ENCODE measurements around the gene RETREG1. TPM values are rescaled to one million over a fixed set of nuclear protein-coding genes. Genes with fewer than 3 reads are reported as not detected.
A peak's percentile ranks its signal among the peaks of the same experiment; 100 is the strongest.

RETREG1 gene
- total RNA-seq, 4 donors from 2014 or later: 22.5 to 73.3 (median 43.6) TPM

DNA sequence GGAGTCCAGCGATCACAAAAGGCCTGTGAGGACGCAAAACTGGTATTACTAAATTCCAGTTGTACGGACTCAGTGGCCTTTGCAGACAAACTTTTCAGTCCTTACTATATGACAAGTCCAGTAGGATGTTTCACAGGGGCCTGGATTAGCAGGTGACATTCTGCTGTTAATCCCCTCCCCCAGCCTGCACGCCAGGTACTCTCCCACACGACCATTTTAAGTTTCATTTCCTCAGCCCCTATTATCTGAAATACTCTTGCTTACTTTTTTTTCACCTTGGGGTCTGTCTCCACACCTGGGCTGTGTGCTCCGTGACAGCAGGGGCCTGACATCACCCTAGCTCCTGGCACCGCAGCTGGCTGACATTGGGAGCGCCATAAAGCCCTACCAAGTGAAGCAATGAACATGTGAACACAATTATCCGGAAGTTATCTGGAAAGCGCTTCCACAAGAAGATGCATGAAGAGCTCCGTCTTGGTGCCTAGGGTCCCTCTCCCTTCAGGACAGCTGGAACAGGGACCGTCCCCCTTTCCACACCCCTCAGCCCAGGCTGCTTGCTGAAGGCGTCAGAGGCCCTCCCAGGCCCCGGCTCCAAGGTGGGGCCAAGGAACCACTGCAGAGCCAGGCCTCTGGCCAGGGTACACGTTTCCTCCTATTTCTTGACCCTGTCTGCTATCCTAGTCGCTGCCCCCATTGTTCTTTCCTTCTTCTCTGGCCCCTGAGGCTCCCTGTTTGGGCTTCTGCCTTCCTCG, 111.5 kb downstream of the RETREG1 start:
- TF ChIP-seq, protein P1, sequence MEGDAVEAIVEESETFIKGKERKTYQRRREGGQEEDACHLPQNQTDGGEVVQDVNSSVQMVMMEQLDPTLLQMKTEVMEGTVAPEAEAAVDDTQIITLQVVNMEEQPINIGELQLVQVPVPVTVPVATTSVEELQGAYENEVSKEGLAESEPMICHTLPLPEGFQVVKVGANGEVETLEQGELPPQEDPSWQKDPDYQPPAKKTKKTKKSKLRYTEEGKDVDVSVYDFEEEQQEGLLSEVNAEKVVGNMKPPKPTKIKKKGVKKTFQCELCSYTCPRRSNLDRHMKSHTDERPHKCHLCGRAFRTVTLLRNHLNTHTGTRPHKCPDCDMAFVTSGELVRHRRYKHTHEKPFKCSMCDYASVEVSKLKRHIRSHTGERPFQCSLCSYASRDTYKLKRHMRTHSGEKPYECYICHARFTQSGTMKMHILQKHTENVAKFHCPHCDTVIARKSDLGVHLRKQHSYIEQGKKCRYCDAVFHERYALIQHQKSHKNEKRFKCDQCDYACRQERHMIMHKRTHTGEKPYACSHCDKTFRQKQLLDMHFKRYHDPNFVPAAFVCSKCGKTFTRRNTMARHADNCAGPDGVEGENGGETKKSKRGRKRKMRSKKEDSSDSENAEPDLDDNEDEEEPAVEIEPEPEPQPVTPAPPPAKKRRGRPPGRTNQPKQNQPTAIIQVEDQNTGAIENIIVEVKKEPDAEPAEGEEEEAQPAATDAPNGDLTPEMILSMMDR (IDR thresholded peaks at IDR 0.05): no peak

DNA sequence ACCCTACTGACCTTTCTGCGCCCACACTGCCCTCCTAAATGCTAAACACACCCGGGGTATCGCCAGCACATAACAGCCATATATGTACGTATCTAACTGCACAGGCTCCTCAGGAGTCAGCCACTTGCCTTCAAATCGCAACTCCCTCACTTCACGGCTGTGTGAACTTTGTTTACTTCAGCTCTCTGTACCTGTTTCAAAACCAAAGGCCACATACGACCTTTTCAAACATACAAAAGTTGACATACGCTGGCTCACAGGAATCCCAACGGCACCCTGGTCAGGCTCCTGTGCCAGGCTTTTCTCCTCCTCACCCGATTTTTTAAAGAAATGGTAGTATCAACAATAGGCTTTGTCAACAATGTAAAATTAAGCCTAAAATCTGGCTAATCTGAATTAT, 112.2 kb downstream of the RETREG1 start:
- TF ChIP-seq, protein P1 (IDR thresholded peaks at IDR 0.05): no peak
- ATAC-seq (ENCODE audit: low FRiP score) (no peak), DNase-seq (ENCODE audit: low spot score) (no peak)

More for the DNA sequence above, 111.5 kb downstream of the RETREG1 start:
- DNase-seq (ENCODE audit: low spot score) (no peak), ATAC-seq (ENCODE audit: low FRiP score) (no peak)

DNA sequence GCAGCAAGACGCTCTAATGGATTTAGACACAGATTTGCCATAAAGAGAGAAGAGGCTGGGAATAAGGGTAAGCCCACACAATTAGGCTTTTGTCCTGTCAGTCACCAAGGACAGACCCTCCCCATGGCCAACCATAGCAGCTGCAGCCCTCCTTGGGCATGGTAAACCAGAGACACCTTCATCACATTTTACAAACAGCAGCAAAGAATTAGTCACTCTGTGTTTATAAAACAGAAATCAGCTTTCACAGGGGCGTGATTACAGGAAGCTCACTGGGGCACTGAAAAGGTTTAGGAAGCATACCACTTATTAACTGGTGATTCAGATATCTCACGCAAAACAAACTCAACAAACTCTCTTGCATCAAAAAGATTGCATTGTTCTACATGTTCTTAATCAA, 113.9 kb downstream of the RETREG1 start:
- no peak for DNase-seq (ENCODE audit: low spot score)
- ATAC-seq (ENCODE audit: low FRiP score): no peak
- TF ChIP-seq, protein P1 (IDR thresholded peaks at IDR 0.05): no peak

DNA sequence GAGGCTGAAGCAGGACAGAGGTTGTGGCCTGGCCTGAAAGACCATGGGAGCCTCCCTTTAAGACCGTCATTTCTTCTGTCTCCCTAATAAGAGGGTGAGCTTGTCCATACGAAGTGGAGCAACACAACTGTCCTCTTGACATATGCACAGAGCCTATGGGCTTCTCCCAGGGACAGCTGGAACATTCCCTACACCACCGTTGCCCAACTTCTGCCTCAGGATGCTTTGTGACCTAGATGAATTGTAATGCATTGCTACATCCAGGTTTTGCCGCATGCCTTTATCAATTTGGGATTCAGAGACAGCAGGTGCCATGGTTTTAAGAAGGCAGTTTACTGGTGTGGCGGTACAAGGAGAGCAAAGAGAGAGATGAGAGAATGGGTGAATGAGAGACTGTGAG, 116.8 kb downstream of the RETREG1 start:
- ATAC-seq (ENCODE audit: low FRiP score) (no peak), DNase-seq (ENCODE audit: low spot score) (no peak)
- TF ChIP-seq, protein P1 (IDR thresholded peaks at IDR 0.05): no peak

DNA sequence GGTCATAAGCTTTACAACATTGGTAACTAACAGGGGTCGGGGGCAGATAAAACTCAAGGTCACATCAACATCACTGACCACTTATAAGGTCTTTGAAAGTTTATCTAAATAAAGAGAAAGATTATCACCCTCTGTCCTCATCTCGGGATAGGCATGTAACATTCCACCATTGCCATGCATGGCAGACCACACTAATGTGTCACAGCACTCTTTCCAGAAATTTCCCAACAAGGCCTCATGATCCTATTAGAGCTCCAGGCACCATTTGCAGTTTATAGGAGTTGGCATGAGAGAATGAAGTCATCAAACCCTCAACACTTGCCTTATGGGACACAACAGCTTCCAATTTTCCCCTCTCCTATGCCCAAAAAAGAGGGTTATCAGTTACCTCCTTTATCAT, 119.3 kb downstream of the RETREG1 start:
- no peak for DNase-seq (ENCODE audit: low spot score)
- no peak for ATAC-seq (ENCODE audit: low FRiP score)
- TF ChIP-seq, protein P1 (IDR thresholded peaks at IDR 0.05): no peak

DNA sequence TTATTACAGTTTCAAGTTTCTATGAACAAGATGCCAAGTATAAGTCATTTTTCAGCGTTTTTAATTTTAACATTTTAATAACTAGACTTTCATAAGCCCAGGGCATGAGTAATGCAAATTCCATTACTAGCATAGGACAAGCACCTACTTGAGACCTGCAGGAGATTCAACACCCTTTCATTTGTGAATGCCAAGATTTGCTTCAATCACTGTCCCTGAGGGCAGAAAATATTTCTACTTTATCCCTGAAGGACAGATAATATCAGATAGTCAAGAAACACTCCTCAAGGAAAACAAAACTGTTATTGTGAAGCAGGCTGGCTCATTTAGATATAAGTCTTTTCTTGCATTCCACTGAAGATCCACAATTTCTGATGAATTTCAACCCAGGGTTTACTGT, 123.5 kb downstream of the RETREG1 start:
- TF ChIP-seq, protein P1 (IDR thresholded peaks at IDR 0.05): no peak
- peak; percentile 40 for ATAC-seq (ENCODE audit: low FRiP score)

More for the DNA sequence above, 123.5 kb downstream of the RETREG1 start:
- DNase-seq (ENCODE audit: low spot score): no peak

Data from omental fat pad (tissue), 4 donors.